Endothelial cell (in vitro differentiated cells): ENCODE data around the gene DLL4. TPM values are rescaled to one million over a fixed set of nuclear protein-coding genes. Genes with fewer than 3 reads are reported as not detected.

Experiments used
- DNase-seq: peaks from one replicate; pipeline ENCODE4 v3.0.0; 2021; ENCODE audit warnings: low spot score
- H3K27ac Mint-ChIP-seq: one replicate; pipeline ENCODE4 v1.8.0; 2021; ENCODE audit warnings: mixed read lengths, inconsistent platforms; ENCODE audit not compliant: unreplicated experiment
- H3K27me3 Mint-ChIP-seq: one replicate; pipeline ENCODE4 v1.8.0; 2021; ENCODE audit warnings: mild to moderate bottlenecking, moderate library complexity, mixed read lengths, inconsistent platforms; ENCODE audit not compliant: unreplicated experiment
- H3K36me3 Mint-ChIP-seq: one replicate; pipeline ENCODE4 v1.8.0; 2021; ENCODE audit warnings: mild to moderate bottlenecking, low read depth, mixed read lengths, inconsistent platforms; ENCODE audit not compliant: unreplicated experiment
- H3K4me1 Mint-ChIP-seq: one replicate; pipeline ENCODE4 v1.8.0; 2021; ENCODE audit warnings: mild to moderate bottlenecking, mixed read lengths, inconsistent platforms; ENCODE audit not compliant: unreplicated experiment
- H3K4me3 Mint-ChIP-seq: one replicate; pipeline ENCODE4 v1.8.0; 2021; ENCODE audit warnings: mild to moderate bottlenecking, mixed read lengths, inconsistent platforms; ENCODE audit not compliant: unreplicated experiment
- H3K9me3 Mint-ChIP-seq: one replicate; pipeline ENCODE4 v1.8.0; 2021; ENCODE audit warnings: mixed read lengths, inconsistent platforms; ENCODE audit not compliant: unreplicated experiment
- total RNA-seq: library from RNA; stranded (reverse); fragmentation: NEBNext Ultra II Directional; extraction: Animal tissue kit (Norgen Biotek cat#: 25700); gene quantifications from one replicate; pipeline ENCODE4 v1.2.1, GENCODE V29; 2021; ENCODE audit not compliant: unreplicated experiment
- TF ChIP-seq, protein P1 (sequence below): fragments of 200-600 bp; sonication (generic); IDR thresholded peaks from one replicate; pipeline ENCODE4 v1.5.0; 2021; ENCODE audit warnings: antibody characterized with exemption; ENCODE audit not compliant: unreplicated experiment

The DLL4 gene
- total RNA-seq, 1 donor from 2014 or later, result 257 TPM

DNA sequence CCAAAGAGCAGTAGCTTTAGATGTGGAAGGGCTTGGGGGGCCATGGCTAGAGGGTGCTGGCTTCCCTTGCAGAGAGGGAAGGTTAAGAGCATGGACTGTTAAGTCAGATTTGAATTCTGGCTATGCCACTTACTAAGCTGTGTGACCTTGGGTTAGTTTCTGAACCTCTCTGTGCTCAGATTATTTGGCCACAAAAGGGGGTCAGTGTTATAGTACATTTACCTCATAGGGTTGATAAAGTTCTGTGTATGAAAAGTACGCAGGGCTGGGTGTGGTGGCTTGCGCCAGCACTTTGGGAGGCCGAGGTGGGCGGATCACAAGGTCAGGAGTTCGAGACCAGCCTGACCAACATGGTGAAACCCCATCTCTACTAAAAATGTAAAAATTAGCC is 28.1 kb upstream of the DLL4 start:
- no peaks in the 10 kb centered on the region for H3K9me3 Mint-ChIP-seq
- H3K4me1 Mint-ChIP-seq, result peaks cover 28% of the 10 kb centered on the region
- peaks cover 9% of the 10 kb centered on the region for H3K27me3 Mint-ChIP-seq
- no peak overlapping the region for H3K27ac Mint-ChIP-seq
- no peak for DNase-seq
- H3K4me3 Mint-ChIP-seq, result peak overlapping the region; percentile 67
- TF ChIP-seq, protein P1, sequence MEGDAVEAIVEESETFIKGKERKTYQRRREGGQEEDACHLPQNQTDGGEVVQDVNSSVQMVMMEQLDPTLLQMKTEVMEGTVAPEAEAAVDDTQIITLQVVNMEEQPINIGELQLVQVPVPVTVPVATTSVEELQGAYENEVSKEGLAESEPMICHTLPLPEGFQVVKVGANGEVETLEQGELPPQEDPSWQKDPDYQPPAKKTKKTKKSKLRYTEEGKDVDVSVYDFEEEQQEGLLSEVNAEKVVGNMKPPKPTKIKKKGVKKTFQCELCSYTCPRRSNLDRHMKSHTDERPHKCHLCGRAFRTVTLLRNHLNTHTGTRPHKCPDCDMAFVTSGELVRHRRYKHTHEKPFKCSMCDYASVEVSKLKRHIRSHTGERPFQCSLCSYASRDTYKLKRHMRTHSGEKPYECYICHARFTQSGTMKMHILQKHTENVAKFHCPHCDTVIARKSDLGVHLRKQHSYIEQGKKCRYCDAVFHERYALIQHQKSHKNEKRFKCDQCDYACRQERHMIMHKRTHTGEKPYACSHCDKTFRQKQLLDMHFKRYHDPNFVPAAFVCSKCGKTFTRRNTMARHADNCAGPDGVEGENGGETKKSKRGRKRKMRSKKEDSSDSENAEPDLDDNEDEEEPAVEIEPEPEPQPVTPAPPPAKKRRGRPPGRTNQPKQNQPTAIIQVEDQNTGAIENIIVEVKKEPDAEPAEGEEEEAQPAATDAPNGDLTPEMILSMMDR, result no peak
- H3K36me3 Mint-ChIP-seq, result peaks cover 31% of the 10 kb centered on the region

DNA sequence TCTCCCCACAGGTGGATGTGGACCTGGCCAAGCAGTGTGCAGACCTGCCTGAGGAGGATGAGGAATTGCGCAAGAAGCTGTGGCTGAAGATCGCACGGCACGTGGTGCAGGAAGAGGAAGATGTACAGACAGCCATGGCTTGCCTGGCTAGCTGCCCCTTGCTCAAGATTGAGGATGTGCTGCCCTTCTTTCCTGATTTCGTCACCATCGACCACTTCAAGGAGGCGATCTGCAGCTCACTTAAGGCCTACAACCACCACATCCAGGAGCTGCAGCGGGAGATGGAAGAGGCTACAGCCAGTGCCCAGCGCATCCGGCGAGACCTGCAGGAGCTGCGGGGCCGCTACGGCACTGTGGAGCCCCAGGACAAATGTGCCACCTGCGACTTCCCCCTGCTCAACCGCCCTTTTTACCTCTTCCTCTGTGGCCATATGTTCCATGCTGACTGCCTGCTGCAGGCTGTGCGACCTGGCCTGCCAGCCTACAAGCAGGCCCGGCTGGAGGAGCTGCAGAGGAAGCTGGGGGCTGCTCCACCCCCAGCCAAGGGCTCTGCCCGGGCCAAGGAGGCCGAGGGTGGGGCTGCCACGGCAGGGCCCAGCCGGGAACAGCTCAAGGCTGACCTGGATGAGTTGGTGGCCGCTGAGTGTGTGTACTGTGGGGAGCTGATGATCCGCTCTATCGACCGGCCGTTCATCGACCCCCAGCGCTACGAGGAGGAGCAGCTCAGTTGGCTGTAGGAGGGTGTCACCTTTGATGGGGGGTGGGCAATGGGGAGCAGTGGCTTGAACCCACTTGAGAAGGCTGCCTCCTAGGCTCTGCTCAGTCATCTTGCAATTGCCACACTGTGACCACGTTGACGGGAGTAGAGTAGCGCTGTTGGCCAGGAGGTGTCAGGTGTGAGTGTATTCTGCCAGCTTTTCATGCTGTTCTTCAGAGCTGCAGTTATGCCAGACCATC is 26.3 kb upstream of the DLL4 start:
- H3K27ac Mint-ChIP-seq, result peak overlapping the region; percentile 30
- H3K4me3 Mint-ChIP-seq, result peak overlapping the region; percentile 62
- H3K9me3 Mint-ChIP-seq, result no peaks in the 10 kb centered on the region
- H3K4me1 Mint-ChIP-seq, result peaks cover 34% of the 10 kb centered on the region
- TF ChIP-seq, protein P1, result no peak
- DNase-seq, result no peak
- peaks cover 8% of the 10 kb centered on the region for H3K27me3 Mint-ChIP-seq
- H3K36me3 Mint-ChIP-seq, result peaks cover 31% of the 10 kb centered on the region

DNA sequence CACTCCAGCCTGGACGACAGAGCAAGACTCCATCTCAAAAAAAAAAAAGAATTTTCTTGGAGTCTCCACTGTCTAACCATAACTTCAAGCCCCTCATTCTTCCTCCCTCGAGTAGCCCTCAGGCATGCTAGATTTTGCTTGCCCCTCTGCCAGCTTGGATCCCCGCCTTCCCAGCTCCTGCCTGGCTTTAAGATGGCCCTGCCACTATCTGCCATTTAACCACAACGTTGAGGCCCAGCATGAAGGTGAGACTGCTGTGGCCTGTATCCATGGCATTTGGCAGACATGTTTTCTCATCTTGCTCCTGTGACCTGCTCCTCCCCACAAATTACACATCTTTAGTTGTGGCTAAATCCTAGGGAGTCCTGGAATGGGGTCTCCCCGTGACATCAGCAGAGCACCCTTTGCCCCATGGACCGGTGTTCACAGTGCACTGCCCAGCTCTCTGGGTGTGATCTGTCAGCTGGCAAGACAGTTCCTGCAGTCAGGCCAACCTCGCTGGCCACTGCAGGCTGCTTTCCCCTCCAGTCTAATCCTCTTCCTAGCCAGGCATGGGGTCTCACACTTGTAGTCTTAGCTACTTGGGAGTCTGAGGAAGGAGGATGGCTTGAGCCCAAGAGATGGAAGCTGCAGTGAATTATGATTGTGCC is 24.5 kb upstream of the DLL4 start:
- H3K27me3 Mint-ChIP-seq, result peaks cover 10% of the 10 kb centered on the region
- DNase-seq, result no peak
- peaks cover 26% of the 10 kb centered on the region for H3K36me3 Mint-ChIP-seq
- H3K27ac Mint-ChIP-seq, result peak overlapping the region; percentile 77
- peaks cover 52% of the 10 kb centered on the region for H3K4me1 Mint-ChIP-seq
- peak overlapping the region; percentile 76 for H3K4me3 Mint-ChIP-seq
- H3K9me3 Mint-ChIP-seq, result no peaks in the 10 kb centered on the region
- TF ChIP-seq, protein P1, result no peak

DNA sequence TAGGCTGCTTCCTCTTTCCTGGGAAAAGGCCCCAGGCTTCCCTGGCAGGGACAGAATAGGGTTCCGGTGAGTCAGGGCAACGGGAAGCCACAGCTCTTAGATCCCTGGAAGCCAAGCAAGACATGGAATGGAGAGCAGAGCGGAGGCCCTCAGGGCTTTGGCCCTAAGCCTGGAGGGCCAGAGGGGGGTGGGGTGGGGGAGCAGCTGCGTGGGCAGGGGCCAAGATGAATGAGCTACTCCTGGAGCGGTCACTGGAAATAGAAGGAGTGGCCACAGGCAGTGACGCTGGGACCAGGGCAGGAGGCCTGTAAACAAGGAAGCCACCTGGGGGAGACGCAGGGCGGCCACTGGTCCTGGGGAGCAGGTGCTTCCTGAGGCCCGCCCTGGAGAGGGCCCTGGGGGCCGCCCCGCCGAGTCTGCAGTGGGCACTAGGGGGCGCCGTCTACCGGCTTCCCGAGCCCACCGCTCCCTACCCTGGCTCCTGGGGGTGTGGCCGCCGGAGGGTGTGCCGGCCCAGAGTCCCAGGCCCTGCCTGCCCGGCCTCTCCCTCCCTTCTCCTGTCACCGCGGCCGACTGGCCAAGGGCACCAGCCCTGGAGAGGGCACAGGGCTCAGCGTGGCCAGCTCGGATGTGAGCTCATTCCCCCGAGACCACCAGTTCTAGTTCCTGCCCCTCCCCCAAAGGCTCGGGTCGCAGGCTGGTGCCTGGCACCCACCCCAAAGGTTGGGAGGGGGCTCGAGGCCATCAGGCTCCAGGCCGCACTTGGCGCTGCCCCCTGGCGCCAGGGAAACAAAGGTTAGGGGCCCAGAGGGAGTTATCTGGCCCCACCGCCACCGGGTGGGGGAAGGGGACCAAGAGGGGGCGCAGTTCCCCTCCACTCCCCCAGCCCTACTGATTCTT is 22.8 kb upstream of the DLL4 start:
- Mint-ChIP-seq H3K9me3 (no peaks in the 10 kb centered on the region), H3K4me3 (no peak overlapping the region), H3K36me3 (peaks cover 19% of the 10 kb centered on the region), H3K4me1 (peaks cover 69% of the 10 kb centered on the region), H3K27ac (peak overlapping the region; percentile 89), H3K27me3 (peaks cover 19% of the 10 kb centered on the region)
- peak; percentile 98 for DNase-seq
- TF ChIP-seq, protein P1, result peak; percentile 88
